Measurements from ENCODE around the gene TAS2R20.
"Not testable (repeated sequence)": the region's sequence is repeated elsewhere in the genome, so short reads cannot be mapped to it uniquely, and the experiment has no call there.

The TAS2R20 gene, protein sequence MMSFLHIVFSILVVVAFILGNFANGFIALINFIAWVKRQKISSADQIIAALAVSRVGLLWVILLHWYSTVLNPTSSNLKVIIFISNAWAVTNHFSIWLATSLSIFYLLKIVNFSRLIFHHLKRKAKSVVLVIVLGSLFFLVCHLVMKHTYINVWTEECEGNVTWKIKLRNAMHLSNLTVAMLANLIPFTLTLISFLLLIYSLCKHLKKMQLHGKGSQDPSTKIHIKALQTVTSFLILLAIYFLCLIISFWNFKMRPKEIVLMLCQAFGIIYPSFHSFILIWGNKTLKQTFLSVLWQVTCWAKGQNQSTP

DNA sequence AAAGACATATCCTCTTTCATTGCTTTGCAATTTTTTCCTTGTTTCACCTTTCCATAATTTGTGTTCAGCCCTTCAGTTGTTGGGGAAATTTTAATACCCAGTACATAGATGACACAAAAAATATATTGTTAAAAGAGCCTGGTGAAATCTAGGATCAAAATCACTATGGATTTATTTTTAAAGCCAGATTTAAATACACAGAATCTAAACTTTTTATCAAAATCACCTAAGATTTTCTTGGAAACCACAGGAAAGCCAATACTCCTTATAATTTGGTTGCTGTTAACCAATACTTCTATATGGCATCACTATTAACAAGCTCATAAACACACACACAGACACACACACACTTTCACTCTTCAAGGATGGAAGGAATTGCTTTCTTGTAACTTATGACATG is at the start of gene TAS2R20:
TAS2R20 (minus strand) TSS at position 101 of the 400 bp plus-strand sequence. CDS start 429 bp downstream, outside the sequence.
- no peak for DNase-seq (ENCODE audit: low spot score)

DNA sequence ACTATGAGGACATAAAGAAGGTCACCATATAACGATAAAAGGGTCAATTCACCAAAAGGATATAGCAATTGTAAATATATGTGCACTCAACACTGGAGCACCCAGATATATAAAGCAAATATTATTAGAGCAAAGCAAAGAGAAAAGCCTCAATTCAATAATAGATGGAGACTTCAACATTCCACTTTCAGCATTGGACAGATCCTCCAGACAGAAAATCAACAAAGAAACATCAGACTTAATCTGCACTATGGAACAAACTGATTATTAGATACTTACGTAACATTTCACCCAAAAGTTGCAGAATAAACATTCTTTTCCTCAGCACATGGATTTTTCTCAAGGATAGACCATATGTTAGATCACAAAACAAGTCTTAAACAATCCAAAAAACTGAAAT is 43.3 kb upstream of the TAS2R20 start:
- not testable (repeated sequence) for DNase-seq (ENCODE audit: low spot score)

DNA sequence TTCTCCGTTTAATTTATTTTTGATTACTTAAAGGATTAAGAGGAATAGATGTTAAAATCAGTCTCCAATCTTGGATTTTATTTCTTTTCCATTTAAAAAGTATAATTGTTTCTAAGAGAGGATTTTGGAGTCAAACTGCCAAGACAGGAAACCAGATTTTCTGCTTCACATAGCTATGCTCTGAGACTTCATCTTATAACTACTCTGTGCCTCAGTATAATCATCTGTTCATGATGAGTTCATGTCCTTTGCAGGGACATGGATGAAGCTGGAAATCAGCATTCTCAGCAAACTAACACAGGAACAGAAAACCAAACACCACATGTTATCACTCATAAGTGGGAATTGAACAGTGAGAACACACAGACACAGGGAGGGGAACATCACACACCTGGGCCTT is 42.1 kb upstream of the TAS2R20 start:
- DNase-seq (ENCODE audit: low spot score) = no peak

DNA sequence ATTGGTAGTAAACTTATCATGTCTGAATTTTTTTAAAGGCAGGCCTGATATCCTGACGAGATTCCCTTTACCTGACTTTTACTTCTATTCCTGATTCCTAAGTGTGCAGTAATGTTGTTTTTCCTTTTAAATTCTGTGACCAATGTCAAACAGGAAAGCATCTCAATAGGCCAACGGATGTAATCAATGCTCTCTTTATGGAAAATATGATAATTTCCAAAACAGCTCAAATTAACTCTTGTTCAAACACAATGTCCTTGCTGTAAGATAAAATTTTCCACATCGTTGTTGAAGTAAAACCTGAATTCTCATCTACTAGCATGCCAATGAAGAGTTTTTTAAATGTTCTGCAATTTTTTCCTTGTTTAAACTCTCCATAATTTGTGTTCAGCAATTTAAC is 41.1 kb upstream of the TAS2R20 start:
- no peak for DNase-seq (ENCODE audit: low spot score)

DNA sequence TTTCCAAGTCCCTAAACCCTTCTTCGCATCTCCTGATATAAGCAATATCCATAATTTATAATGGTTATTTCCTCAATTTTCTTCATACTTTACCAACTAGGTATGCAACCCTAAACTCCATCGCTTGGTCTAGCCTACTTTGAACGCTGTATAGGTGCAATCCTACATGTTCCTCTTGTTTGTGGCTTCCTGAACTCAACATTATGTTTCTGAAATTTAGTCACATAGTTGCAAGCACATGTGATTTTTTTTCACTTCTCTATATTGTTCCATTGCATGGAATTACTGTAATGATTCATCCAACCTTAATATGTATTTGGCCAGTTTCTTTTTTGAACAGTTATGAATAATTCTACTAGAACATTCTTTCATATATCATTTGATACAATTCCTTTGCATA is 35.9 kb upstream of the TAS2R20 start:
- not testable (repeated sequence) for DNase-seq (ENCODE audit: low spot score)

DNA sequence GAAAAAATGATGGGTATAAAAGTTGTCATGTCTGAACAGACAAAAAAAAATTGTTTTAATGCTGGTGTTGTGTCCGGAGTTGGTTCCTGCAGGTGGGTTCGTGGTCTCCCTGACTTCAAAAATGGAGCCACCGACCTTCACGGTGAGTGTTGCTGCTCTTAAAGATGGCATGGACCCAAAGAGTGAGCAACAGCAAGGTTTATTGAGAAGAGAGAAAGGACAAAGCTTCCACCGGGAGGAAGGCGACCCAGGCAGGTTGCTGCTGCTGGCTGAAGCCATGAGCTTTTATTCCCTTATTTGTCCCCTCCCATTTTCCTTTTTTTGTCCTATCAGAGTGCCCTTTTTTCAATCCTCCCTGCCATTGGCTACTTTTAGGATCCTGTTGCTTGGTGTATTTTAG is 33.2 kb upstream of the TAS2R20 start, which contains the start of gene TAS2R31:
TAS2R31 (minus strand) TSS at position 101 of the 400 bp plus-strand sequence; CDS start at position 29, 72 bp downstream.
- no peak for DNase-seq (ENCODE audit: low spot score)

DNA sequence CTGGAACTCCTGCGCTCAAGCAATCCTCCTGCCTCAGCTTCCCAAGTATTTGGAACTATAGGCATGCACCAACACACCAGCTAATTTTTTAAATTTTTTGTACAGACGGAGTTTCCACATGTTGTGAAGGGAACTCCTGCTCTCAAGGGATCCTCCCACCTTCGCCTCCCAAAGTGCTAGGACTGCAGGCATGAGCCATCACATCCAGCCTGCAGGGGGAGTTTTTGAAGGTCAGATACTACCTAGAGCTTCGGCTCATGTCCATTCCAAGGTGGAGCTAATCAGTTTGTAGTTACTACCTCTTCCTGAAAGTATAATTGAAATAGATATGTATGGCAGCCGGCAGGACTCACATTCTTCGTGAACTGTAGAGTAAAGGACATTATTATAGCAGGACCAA is 28.0 kb upstream of the TAS2R20 start:
- no peak for DNase-seq (ENCODE audit: low spot score)

DNA sequence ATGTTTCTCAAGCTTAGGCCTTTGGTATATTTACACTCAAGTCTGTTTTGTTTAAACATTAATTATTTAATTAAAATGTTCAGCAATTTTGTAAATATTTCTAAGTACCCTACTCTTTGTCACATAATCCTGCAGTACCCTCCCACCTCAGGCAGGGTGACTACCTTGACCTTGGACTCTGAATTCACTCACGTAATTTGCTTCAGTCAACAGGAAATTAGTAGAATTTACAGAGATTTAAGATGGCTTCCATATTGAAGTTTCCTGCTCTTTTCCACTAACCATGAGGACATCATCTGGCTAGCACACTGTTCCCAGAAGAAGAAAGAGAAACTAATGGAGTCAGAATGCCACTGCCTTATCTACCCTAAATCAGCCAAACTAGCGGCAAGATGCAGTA is 25.3 kb upstream of the TAS2R20 start:
- no peak for DNase-seq (ENCODE audit: low spot score)

DNA sequence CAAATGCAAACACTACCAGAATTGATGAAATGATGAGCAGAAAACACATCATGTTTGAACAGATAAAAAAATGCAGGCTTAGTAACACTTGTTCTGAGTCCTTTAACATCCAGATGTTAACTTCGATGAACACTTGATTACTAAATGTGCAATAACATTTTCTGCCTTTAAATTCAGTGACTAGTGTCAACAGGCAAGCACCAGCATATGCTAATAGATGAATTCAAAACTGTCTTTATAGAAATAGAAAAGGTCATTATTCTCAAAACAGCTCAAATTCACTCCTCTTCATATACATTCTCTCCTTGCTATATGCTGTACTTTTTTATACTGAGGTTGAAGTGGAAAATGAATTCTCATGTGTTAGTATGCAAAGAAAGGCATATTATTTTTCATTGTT is 24.4 kb upstream of the TAS2R20 start, which contains the start of gene TAS2R19:
TAS2R19 (minus strand) TSS at position 101 of the 400 bp plus-strand sequence; CDS start at position 52, 49 bp downstream.
- DNase-seq (ENCODE audit: low spot score) = no peak

DNA sequence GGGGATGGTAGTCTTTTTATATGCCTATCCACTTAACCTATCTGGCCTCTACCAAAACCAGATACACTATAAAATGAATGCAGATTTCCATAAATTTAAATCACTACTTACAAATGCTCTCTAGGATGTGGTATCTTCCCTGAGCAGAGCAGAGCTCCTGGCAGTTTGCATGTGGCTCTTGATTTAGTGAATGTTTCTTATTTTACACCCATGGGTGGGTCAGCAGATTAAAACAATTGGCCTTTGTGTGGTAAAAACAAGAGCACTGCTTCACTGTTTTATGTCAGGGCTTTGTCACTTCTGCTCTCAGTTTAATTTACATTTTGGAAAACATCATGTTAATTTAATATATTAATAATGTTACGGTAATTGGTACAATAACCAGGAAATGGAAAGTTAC is 18.8 kb upstream of the TAS2R20 start:
- DNase-seq (ENCODE audit: low spot score) = no peak

DNA sequence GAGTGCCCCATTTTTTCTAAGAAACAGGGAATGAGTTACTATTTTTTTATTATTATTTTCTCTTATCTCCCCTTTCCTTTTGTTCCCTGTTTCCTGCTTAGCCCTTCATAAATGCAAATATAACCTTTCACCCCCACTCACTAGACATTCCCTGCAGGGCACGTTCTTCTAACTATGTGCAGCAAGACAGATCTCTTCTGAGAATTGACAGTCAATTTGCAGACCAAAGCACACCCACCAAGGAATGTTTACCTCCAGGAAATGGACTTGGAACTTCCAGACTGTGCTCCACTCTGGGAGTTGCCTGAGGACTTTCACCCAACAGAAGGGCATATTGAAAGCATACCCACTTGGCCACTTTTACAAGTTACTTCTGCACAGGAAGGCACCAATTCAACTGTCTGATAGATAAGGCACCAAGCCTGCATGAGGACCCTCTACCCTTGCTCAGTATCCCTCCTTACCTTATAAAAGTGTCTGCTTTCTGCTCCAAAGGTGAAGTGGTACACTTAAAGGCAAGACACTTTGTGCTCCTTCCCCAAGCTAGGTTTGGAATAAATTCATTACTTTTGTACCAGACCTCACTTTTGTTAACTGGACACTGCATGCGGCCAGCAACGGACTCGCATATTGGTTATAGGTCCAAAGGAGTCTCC is 17.8 kb upstream of the TAS2R20 start:
- no peak for DNase-seq (ENCODE audit: low spot score)

DNA sequence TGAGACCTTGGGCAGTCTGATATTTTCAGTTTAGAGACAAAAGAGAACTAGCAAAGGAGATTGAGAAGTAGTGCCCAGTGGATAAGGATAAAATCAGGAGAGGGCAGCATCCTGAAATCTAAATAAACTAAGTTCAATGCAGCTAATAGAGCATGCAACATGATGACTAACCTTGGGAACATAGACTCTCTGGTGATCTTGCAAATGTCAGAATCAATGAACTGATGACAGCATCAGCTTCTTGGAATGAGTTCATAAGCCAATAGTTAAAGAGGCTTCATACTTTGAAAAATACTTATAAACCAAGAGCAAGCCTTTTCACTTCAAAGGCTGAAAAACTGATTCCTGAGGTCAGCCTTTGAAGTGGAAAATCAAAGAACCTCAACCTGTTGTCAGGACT is 16.1 kb upstream of the TAS2R20 start:
- DNase-seq (ENCODE audit: low spot score) = no peak

DNA sequence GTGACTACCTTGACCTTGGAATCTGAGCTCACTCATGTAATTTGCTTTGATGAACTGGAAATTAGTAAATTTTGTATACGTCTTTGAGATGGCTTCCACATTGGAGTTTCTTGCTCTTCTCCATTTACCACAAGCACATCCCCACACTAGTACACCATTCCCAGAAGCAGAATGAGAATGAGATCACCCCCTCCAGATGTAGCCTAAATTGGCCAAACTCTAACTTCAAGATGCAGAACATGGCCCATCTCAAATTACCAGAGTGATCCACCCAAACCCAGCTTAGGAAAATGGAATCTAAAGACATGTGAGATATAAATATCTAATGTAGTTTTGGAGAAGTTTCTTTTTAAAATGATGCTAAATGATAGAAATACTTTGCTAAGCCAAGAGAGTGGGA is 9.5 kb upstream of the TAS2R20 start:
- DNase-seq (ENCODE audit: low spot score) = no peak

DNA sequence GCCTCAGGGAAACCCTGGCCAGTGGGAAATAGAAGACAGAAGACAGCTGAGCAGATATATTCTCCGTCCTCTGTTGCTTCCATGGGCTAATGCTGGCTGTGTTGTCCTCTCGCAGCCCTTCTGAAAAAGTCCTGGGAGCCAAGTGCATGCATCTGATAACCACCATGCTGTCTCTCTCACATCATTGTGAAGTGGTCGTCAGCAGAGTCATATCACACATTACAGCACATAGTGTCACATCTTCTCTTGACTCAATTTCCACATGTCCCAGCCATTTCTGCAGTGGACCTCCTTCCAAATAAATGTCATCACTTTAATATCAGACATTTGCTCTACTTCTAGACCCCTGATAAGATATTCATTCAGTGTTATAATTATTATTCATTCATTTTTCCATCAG is 3.8 kb downstream of the TAS2R20 start:
- no peak for DNase-seq (ENCODE audit: low spot score)

DNA sequence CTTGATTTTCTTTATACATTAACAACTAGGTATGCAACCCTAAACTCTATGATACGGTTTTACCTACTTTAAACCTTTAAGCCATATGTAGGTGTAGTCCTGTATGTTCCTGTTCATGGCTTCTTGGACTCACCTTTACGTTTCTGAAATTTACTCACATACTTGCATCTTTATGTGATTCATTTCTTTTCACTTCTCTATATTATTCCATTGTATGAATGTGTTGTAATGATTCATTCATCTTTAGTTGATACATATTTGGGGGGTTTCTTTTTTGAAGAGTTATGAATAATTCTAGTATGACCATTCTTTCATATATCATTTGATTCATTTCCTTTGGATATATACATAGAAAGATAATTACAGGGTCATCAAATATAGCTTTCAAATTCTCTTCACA is 9.0 kb downstream of the TAS2R20 start:
- DNase-seq (ENCODE audit: low spot score) = no peak

DNA sequence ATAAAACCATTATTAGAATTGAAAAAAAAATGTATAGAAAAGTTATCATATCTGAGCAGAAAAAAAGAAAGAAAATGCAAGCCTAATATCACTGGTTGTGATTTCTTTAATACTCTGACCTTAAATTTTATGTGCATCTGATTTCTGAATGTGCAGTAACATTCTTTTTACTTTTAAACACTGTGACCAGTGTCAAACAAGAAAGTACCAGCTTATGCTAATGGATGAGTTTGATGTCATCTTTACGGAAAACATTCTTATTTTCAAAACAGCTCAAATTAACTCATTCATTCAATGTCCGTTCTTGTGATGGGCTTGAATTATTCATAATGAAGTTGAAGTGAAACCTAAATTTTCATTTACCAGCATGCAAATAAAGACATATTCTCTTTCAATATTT is 11.3 kb downstream of the TAS2R20 start, which contains the start of gene TAS2R50:
TAS2R50 (minus strand) TSS at position 101 of the 400 bp plus-strand sequence; CDS start at position 49, 52 bp downstream.
- DNase-seq (ENCODE audit: low spot score) = no peak

DNA sequence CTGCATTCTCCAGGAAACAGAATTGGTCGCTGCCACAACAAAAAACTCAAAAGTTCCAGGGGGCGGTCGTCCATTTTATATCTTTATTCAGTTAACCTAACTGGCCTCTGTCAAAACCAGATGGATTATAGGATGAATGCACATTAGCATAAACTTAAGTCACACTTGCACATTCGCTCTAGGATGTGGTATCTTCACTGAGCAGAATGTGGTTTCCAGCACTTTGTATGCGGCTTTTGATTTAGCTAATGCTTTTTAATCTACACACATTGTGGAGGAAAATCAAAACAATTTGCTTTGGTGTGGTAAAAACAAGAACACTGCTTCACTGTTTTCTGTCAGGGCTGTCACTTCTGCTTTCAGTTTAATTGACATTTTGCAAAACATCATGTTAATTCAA is 15.9 kb downstream of the TAS2R20 start:
- peak; percentile 47 for DNase-seq (ENCODE audit: low spot score)

DNA sequence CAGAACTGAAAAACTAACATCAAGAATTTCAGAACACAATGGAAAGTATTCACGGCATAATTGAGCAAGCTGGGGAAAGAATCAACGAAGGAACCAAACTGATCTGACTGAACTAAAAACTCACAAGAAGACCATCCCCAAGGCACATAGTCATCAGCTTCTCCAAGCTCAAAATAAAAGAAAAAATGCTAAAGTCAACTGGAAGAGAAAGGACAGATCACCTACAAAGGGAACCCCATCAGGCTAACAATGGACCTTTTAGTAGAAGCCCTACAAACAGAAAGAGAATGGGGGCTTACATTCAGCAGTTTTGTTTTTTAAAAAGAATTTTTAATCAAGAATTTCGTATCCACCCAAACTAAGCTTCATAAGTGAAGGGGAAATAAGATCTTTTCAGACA is 23.1 kb downstream of the TAS2R20 start:
- DNase-seq (ENCODE audit: low spot score) = no peak

DNA sequence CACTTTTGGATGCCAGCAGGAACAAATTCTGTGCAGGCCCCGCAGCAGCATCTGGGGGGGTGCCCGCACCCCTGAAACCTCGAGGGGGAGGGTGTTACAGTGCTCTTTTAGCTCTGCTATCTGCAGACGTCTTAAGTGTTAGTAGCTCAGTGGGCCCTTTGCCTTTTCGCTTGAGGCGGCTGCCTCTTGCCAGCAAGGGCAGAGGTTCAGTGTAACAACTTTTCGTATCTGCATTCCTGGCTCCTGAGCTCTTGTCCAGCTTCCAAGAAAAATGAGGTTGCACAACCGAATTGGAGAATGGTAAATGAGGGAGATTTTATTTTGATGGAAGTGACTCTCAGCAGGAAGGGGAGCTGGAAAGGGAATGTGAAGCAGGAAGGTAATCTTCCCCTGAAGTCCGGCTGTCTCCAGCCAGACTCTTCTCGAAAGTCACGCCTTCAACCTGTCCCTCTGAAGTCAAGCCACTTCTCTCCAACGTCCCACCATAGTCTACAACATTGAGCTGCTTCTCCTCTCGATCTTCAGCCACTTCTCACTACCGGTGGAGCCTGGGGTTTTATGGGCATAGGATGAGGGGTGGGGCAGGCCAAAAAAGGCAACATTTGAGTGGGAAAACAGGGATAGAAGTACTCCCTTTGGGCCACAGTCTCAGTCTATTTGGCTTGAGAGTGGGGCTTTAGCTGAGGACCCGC is 29.2 kb downstream of the TAS2R20 start:
- DNase-seq (ENCODE audit: low spot score) = no peak

DNA sequence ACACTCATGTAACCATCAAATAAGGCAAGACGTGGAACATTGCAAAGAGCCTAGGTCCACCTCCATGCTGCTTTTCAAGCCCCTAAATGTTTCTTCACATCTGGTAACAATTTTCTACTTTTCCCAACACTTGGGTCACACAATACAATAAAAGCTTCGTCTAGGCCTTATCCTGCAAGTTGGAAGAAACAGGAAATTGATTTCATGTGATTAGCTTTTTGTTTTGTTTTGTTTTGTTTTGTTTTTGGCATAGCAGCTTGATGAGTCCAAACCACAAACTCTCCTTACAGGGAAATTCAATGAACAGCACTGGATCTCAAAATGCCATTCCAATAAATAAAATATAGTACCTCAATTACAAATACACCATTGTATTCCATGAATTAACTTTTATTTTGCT is 30.7 kb downstream of the TAS2R20 start:
- no peak for DNase-seq (ENCODE audit: low spot score)

DNA sequence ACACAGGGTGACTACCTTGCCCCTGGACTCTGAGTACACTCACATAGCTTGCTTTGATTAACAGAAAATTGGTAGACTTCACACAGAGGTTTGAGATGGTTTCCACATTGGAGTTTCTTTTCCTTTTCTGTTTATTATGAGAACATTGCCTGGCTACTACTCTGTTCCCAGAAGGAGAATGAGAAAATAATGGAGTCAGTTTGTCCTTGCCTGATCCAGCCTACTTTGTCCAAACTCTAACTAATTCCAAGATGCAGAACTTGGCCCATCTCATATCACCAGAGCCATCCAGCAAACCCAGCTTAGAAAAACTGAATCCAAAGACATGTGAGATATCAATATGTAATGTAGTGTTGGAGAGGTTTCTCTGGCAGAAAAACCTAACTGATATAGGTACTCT is 31.8 kb downstream of the TAS2R20 start:
- DNase-seq (ENCODE audit: low spot score) = no peak

DNA sequence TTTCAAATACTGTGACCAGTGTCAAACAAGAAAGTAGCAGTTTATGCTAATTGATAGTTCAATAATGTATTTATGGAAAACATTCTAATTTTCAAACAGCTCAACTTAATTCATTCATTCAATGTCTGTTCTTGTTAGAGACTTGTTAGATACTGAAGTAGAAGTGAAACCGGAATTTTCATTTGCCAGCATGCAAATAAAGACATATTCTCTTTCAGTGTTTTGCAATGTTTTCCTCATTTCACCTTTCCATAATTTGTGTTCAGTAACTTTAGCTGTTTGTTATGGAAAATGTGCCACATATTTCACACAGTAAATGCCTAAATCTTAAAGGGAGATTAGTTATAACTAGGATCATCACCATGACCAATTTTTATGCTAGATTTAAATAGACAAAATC is 32.6 kb downstream of the TAS2R20 start:
- no peak for DNase-seq (ENCODE audit: low spot score)

DNA sequence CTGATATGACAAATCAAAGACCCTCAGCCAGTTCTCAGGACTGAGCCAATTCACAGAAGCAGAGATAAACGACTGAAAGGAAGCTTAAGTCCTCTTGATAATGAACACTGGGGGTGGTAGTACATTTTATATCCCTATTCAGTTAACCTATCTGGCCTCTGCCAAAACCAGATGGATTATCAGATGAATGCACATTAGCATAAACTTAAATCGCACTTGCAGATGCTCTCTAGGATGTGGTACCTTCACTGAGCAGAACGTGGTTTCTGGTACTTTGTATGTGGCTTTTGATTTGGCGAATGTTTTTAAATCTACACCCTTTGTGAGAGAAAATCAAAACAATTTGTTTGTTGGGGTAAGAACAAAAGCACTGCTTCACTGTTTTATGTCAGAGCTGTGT is 37.9 kb downstream of the TAS2R20 start:
- DNase-seq (ENCODE audit: low spot score) = no peak

All from CD4-positive, alpha-beta T cell treated with Interleukin-2 at 100 ng/mL for 4 hours (primary cell).